NOMO-1 treated with DMSO at 0.1 percent for 48 hours (cell line): ENCODE measurements around the gene PDE8B.
"Not testable (repeated sequence)": the region's sequence is repeated elsewhere in the genome, so short reads cannot be mapped to it uniquely, and the experiment has no call there.

Source experiments
- DNase-seq: peaks from one replicate; lab custom pipeline; 2025; ENCODE audit not compliant: unreplicated experiment; lab: John Stamatoyannopoulos, UW

The PDE8B gene

DNA sequence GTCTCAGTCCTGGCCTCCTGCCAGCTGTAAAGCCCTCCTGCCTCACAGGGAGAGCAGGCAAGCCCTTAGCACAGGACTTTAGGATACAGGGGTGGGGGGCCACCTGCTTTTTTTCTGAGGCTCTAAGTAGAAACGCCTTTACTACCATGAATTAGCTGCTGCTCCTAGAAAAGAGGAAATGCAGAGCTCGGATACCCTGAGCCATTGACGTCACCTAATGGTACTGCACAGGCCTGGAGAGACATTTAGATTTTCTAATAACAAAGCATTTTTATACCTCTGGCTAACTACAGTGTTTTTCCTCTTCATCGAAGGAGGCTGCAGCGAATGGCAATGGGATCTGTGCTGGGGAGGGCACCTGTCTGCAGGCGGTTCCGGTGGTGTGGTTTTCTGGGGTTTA lies 144.6 kb downstream of the PDE8B start:
- DNase-seq, result peak; percentile 38

DNA sequence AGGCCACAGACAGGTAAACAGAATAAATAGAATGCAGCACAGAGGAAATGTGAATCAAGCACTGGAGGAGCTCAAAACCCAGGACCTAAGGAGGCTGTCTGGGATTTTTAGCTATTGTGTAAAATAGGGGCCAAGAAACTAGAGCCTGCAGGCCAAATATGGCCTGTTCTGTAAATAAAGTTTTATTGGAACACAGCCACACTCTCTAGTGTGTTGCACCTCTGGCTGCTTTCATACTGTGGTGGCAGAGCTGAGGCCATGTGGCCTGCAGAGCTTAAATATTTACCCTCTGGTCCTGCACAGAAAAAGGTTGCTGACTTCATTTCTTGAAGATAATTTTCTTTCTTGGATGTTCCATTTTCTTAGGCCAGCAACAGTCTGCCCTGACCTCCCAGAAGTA lies 145.3 kb downstream of the PDE8B start:
- DNase-seq, result no peak

DNA sequence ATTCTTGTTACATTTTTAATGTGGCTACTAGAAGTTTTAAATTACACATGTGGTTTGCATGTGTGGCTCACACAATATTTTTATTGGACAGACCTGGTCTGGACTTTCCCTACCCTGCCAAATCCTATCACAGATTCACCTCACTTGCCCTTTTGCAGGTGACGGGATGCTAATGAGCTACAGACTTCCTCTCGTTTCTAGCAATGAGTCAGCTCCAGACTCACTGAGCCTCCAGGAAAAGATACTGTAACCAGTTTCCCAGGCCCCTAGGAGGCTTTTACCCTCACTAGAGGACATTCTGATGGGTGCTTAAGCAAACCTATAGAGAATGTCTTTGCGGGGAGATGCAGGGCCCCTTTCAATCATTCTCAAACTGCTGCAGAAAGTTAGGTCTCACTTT lies 146.3 kb downstream of the PDE8B start:
- DNase-seq, result no peak

- peak; percentile 8 for DNase-seq
These were observed 148.1 kb downstream of the PDE8B start for GRCh38 chr5:77358255-77359205.

- no peak for DNase-seq
These were observed 148.8 kb downstream of the PDE8B start for GRCh38 chr5:77359231-77359630.

DNA sequence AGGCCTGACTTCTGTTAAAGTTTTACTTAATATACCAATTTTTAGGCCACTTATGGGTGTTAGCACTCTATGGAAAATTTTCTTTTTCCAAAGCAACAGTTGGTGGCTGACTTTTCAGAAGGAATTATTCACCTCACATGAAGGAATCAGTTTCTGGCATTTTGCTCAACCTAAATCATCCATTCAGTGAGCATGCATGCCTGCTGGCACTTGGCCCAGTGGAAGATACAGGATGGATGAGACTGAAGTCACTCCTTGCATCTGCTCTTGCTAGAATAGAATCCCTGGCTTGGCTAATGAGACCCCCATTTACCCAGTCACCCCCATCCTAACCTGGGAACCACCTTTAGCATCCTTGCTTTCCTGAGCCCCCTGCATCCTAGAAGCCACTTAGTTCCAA lies 149.9 kb downstream of the PDE8B start:
- no peak for DNase-seq

DNA sequence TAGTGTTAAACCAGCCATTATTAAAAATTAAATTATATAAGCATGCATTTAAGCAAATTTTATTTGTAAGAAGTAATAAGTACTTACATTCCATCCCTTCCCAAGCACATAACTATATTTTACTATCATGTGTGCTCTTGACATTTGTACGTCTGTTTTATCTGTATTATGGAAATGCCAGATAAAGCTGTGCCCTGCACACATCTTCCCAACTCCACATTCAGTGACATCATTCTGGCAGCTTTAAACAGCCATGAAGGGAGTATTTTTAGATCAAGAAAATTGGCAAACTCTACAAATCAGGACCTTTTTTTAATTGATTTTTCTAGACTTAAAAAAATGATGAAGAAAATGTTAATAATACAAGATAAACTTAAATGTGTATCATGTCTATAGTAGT lies 150.5 kb downstream of the PDE8B start:
- no peak for DNase-seq

DNA sequence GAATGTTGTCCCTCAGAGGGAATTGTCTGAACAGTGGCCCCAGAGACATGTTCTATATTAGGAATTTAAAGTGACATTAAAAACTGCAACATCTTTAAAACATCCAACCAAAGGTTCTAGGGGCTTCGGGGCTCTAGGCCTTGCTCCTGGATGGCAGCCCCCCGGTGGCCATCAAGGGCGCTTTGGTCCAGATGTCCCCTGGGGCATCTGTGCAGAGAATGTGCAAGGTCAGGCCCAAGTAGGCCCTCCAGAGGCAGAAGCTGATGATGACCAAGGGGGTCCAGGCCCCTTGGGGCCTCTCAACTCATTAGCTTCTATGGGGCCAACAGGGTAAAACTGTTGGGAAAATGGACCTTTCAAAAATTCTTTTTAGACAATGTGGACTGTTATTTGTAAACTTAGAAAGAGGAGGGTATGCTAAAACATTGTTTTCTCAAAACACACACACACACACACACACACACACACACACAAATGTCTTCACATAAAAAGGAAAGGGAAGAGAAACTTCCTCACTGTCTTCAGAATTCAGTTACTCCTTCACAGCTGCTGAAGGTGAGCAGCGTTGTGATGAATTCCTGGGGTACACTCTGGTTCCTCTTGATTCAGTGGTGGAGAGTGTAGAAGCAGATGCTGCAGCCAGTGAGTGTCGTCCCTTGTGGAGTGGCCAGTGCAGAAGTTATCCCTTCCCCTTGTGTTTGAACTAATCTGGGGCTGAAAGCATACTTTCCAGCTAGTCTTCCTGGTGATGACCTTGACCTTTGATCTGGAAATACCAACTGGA lies 156.4 kb downstream of the PDE8B start:
- DNase-seq, result no peak

DNA sequence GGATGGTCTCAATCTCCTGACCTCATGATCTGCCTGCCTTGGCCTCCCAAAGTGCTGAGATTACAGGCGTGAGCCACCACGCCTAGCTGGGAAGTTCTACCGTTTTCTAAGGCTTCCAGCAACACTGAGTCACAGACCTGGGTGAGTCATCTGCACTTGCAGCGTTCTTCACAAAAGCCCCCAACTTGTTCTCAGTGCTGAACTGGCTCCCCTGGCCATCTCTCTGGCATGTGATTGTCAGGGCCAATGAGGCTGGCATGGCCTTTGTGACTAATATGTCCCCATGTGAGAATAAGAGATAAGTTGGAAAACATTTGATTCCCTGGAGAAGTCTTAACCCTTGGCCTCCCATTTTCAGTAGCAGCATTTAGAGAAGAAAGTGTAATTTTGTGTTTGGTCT lies 157.3 kb downstream of the PDE8B start:
- no peak for DNase-seq

DNA sequence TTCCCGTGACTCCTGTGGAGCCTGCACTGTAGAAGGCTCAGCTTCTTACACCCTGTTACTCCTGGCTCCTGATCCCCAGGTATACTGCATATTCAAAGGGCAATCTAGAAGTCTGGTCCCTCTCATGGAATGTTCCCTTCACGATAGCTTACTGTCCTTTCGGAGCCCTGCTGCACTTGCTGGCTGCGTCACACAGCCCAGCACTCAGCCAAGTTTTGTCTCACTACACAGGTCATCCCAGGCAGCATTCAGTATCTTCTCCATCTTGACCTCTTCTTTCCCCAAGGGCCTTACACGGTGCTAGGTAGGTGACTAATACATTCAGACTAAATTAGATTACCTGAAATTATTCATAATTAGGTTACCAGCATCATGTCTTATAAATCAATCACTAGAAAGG lies 157.9 kb downstream of the PDE8B start:
- DNase-seq, result no peak

DNA sequence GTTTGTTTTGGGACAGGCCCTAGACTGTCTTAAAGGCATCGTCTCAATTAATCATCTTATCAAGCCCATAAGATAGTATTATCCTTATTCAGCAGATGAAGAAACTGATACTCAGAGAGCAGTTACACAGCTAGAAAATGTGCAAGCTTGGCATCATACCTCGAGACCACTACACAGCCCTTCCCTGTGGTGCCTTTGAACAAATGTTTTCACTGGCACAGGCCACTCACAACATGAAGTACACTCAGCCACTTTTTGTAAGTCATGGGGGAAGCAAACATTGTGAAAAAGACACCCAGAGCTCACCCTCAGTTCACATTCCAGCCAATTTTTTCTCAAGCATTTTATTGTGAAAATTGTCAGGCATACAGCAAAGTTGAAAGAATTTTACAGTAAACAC lies 159.1 kb downstream of the PDE8B start:
- DNase-seq, result no peak

GRCh38 chr5:77374686-77375085 lies 164.2 kb downstream of the PDE8B start:
- no peak for DNase-seq

DNA sequence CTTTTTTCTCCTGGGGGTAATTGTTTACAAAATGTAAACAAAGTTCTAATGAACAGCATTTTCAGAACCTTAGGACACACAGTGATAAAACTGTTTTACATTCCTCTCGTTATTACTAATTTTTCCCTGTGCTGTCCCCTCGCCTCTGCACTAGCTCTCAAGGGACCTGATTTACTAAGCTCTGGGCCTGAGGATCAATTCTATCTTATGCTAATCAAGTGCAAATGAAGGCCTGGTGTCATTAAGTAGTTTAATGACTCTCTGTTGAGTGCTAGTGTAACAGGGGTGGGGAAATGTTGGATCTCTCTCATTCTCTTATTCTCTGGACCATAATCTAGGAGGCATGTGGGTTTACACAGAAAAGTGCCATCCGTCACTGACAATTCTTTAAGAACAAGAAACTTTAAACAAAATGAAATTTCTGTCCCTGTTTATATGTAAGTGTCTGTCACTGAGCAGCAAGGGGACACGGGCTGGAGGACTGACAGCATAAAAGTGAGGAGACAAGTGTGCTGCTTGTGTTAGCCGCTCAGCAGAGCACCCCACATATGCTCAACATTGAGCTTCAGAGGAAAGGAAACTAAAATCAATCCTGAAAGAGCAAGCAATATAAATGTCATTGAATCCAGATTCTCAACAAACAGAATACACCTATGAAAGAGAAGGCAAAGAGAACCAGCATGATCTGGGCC lies 166.3 kb downstream of the PDE8B start:
- no peak for DNase-seq

GRCh38 chr5:77379558-77380061 lies 169.1 kb downstream of the PDE8B start:
- peak; percentile 60 for DNase-seq

GRCh38 chr5:77380636-77381035 lies 170.2 kb downstream of the PDE8B start:
- DNase-seq, result no peak

DNA sequence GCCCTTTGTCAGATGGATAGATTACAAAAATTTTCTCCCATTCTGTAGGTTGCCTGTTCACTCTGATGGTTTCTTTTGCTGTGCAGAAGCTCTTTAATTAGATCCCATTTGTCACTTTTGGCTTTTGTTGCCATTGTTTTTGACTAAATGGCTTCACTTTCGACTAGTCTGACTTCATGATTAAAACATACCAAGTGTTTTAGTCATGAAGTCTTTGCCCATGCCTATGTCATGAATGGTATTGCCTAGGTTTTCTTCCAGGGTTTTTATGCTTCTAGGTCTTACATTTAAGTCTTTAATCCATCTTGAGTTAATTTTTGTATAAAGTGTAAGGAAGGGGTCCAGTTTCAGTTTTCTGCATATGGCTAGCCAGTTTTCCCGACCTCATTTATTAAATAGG lies 172.9 kb downstream of the PDE8B start:
- DNase-seq, result not testable (repeated sequence)

DNA sequence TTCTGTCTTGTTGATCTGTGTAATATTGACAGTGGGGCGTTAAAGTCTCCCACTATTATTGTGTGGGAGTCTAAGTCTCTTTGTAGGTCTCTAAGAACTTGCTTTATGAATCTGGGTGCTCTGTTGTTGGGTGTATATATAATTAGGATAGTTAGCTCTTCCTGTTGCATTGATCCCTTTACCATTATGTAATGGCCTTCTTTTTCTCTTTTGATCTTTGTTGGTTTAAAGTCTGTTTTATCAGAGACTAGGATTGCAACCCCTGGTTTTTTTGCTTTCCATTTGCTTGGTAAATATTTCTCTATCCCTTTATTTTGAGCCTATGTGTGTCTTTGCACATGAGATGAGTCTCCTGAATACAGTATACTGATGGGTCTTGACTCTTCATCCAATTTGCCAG lies 175.9 kb downstream of the PDE8B start:
- DNase-seq, result not testable (repeated sequence)

- no peak for DNase-seq
These were observed 179.3 kb downstream of the PDE8B start for GRCh38 chr5:77389746-77390145.

GRCh38 chr5:77390221-77390620 lies 179.7 kb downstream of the PDE8B start:
- no peak for DNase-seq

- no peak for DNase-seq
These were observed 180.3 kb downstream of the PDE8B start for GRCh38 chr5:77390795-77391194.

GRCh38 chr5:77391240-77391765 lies 180.8 kb downstream of the PDE8B start:
- no peak for DNase-seq
